ENCODE data around the gene NFATC1.
"Not testable (repeated sequence)": the region's sequence is repeated elsewhere in the genome, so short reads cannot be mapped to it uniquely, and the experiment has no call there.

Gene NFATC1

GRCh38 chr18:79493801-79494211 is 98.1 kb downstream of the NFATC1 start:
- DNase-seq, result no peak

DNA sequence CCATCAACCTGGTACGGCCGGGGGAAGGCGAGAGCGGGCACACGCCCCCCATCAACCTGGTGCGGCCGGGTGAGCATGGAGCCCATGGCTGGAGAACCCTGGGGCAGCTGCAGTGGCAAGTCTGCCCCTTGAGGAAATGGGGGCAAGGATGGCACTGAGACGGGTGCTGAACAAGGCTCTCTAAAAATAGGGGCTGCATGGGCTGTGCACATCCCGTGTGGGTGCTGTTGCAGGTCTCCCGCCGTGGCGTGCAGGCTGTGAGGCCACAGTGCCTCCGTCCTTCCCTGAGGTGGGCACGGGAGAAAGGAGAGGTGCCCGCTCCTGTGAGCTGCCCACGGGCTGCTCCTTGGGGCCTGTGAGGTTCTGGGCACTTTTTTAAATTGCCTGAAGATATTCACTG is 99.2 kb downstream of the NFATC1 start:
- no peak for DNase-seq

DNA sequence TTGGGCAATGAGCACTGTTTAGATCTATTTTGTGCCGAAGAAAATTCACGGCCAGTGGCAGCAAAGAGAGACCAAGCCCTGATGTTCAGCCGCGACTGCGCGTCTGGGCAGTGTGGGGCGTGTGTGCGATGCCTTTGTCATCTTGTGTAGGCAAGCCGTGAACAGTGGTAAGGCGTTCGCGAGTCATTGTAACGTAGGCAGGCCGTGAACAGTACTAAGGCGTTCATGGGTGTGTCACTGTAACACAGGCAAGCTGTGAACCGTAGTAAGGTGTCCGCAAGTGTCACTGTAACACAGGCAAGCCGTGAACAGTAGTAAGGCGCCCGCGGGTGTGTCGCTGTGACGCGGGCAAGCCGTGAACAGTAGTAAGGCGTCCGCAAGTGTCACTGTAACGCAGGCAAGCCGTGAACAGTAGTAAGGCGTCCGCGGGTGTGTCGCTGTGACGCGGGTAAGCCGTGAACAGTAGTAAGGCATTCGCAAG is 99.9 kb downstream of the NFATC1 start:
- DNase-seq, result no peak

- DNase-seq, result no peak
Measured at GRCh38 chr18:79496237-79496977, 100.7 kb downstream of the NFATC1 start.

GRCh38 chr18:79496978-79497637 is 101.4 kb downstream of the NFATC1 start:
- DNase-seq, result no peak

DNA sequence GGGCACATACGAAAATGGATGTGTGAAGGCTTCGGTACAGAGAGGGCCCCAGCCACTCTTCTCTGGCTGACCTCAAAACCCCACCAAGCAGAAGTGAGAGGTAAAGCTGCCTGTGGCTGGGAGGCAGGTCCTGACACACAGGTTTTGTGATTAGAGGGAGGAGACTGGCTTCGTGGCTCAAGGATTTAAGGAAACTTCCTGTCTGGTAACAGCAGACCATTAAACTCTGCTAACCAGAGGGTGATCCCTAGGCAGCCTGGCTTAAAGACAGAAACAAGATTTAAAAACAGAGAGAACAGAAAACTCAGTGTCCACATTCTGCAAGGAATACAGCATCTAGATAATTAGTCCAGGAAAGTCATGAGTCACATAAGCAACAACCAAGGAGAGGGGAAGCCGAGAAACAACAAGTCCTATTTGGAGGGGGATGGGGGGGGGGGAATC is 101.9 kb downstream of the NFATC1 start:
- DNase-seq, result no peak

GRCh38 chr18:79498662-79499061 is 102.9 kb downstream of the NFATC1 start:
- DNase-seq, result no peak

DNA sequence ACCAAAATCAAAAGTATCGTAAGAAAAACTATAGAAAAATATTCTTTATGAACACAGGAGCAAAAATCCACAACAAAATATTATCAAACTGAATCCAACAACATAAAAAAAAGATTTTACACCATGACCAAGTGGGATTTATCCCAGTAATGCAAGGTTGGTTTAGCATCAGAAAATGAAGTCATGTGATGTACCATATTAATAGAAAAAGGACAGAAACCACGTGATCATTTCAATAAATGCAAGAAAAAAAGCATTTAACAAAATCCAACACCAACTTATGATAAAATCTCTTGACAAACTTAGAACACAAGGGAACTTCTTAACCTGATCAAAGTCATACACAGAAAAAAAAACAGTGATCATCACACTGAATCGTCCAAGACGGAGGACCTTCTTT is 105.3 kb downstream of the NFATC1 start:
- no peak for DNase-seq

GRCh38 chr18:79502782-79503181 is 107.1 kb downstream of the NFATC1 start:
- DNase-seq, result no peak

- no peak for DNase-seq
Measured at GRCh38 chr18:79503406-79503805, 107.7 kb downstream of the NFATC1 start.

- DNase-seq, result no peak
Measured at GRCh38 chr18:79504034-79504433, 108.3 kb downstream of the NFATC1 start.

GRCh38 chr18:79504495-79504894 is 108.8 kb downstream of the NFATC1 start:
- DNase-seq, result not testable (repeated sequence)

- DNase-seq, result not testable (repeated sequence)
Measured at GRCh38 chr18:79505465-79505864, 109.7 kb downstream of the NFATC1 start.

- no peak for DNase-seq
Measured at GRCh38 chr18:79506191-79507075, 110.7 kb downstream of the NFATC1 start.

DNA sequence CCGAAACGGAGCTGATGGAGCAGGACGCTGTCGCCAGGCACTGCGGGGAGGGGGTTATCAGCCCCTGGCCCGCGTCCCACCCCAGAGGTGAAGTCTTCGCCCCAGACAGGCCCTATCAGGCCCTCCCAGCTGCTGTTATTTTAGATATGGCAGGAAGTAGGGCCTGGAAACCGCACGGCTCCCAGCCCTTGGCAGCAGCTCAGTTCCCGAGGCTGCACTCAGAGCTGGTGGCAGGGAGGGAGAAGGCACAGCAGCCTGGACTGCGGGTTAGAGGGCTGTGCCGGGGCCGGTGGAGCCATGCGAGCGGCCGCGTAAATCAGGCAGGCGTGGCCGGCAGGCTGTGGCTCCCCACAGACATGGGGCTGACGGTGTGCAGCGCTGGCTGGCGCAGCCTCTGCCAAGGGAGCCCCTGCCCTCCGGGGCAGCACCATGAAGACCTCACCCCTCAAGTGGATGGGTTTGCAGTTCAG is 111.4 kb downstream of the NFATC1 start:
- DNase-seq, result no peak

DNA sequence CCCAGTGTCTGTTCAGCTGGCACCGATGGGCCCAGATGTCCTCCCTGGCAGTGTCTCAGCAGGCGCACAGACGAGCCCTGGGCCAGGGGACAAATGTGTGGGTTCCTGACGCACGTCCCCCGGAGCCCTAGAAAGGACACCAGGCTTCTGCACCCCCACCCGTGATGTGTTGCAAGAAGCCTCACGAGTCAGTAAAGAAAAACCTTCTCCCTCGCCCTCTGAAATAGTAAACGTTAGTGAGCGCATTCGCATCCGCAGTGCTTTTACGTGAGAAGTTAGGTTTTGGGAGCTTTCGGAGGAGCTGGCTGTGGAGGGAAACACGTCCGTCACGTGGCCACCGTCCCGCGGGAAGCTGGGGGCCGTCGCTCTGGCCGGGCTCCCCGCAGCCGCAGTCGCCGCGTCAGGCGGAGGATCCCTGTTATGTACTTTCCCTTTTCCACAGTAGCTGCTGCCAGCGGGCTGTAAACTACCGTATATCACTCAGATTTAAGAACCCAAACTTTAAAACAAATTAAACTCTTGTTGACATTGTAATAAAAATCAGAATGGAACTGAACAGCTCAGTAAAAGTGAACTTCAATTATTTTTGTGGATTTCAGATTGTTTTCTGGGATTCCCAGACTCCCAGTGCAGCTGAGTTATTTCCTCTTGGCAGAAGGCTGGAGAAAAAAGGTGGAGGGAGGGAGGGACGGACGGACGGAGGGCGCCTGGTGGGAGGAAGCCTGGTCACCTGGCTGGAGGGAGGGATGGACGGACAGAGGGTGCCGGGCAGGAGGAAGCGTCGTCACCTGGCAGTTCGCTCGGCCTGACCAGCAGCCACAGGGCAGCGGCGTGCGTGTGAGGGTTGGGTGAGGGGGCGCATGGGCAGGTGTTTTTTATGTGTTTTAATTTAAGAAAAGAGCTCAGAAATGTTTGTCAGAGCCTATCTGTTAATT is 112.1 kb downstream of the NFATC1 start:
- no peak for DNase-seq

- no peak for DNase-seq
Measured at GRCh38 chr18:79508565-79509535, 113.1 kb downstream of the NFATC1 start.

DNA sequence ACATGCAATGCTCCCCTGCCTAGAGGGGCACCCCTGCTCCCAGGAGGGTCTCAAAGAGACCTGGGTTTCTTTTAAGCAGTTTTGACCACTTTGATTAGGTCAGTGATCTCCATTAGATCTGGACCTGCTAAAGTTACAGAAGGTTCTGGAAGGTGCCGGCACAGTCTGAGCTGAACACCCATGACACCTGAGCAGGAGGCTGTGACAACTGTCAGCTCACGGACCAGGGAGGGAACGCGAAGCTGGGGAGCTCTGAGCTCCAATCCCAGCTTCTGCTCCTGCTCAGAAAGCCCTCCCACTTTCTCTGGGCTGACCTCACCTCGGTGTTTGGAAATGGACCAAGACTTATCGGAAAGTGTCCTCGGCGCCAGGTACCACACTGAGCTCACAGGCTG is 113.8 kb downstream of the NFATC1 start:
- no peak for DNase-seq

- DNase-seq, result no peak
Measured at GRCh38 chr18:79510046-79510685, 114.4 kb downstream of the NFATC1 start.

DNA sequence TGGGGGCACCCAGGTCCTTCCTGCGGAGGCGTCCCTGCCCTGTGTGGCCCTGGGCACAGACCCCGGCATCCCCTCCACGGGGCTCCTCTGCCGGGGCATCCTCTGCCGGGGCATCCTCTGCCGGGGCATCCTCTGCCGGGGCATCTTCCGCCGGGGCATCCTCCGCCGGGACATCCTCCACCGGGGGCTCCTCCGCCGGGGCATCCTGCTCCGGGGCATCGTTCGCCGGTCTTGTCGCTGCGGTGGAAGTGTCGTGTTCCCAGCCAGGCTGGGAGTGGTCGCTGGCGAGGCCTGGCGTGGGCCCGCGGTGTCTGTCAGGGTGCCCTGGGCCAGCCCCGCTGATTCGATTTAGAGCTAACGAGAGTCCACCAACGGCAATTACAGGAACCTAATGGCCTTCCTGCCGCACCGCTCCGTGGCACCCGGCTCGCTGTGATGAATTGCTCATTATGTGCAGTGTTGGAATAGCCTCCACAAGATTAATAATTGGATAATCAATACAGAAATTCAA is 115.1 kb downstream of the NFATC1 start:
- DNase-seq, result no peak
